ENCODE data around the gene PPT1.

GRCh38 chr1:40050863-40051262 lies 46.2 kb downstream of the PPT1 start:
- TF ChIP-seq, protein P1, sequence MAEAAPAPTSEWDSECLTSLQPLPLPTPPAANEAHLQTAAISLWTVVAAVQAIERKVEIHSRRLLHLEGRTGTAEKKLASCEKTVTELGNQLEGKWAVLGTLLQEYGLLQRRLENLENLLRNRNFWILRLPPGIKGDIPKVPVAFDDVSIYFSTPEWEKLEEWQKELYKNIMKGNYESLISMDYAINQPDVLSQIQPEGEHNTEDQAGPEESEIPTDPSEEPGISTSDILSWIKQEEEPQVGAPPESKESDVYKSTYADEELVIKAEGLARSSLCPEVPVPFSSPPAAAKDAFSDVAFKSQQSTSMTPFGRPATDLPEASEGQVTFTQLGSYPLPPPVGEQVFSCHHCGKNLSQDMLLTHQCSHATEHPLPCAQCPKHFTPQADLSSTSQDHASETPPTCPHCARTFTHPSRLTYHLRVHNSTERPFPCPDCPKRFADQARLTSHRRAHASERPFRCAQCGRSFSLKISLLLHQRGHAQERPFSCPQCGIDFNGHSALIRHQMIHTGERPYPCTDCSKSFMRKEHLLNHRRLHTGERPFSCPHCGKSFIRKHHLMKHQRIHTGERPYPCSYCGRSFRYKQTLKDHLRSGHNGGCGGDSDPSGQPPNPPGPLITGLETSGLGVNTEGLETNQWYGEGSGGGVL (tag by site-specific recombination; IDR thresholded peaks at IDR 0.05), result no peak
- TF ChIP-seq, protein P2, sequence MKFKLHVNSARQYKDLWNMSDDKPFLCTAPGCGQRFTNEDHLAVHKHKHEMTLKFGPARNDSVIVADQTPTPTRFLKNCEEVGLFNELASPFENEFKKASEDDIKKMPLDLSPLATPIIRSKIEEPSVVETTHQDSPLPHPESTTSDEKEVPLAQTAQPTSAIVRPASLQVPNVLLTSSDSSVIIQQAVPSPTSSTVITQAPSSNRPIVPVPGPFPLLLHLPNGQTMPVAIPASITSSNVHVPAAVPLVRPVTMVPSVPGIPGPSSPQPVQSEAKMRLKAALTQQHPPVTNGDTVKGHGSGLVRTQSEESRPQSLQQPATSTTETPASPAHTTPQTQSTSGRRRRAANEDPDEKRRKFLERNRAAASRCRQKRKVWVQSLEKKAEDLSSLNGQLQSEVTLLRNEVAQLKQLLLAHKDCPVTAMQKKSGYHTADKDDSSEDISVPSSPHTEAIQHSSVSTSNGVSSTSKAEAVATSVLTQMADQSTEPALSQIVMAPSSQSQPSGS (tag by site-specific recombination; IDR thresholded peaks at IDR 0.05; ENCODE audit: low read depth), result no peak
- TF ChIP-seq YY1 (tag by site-specific recombination; IDR thresholded peaks at IDR 0.05), result no peak
- TF ChIP-seq, protein P3, sequence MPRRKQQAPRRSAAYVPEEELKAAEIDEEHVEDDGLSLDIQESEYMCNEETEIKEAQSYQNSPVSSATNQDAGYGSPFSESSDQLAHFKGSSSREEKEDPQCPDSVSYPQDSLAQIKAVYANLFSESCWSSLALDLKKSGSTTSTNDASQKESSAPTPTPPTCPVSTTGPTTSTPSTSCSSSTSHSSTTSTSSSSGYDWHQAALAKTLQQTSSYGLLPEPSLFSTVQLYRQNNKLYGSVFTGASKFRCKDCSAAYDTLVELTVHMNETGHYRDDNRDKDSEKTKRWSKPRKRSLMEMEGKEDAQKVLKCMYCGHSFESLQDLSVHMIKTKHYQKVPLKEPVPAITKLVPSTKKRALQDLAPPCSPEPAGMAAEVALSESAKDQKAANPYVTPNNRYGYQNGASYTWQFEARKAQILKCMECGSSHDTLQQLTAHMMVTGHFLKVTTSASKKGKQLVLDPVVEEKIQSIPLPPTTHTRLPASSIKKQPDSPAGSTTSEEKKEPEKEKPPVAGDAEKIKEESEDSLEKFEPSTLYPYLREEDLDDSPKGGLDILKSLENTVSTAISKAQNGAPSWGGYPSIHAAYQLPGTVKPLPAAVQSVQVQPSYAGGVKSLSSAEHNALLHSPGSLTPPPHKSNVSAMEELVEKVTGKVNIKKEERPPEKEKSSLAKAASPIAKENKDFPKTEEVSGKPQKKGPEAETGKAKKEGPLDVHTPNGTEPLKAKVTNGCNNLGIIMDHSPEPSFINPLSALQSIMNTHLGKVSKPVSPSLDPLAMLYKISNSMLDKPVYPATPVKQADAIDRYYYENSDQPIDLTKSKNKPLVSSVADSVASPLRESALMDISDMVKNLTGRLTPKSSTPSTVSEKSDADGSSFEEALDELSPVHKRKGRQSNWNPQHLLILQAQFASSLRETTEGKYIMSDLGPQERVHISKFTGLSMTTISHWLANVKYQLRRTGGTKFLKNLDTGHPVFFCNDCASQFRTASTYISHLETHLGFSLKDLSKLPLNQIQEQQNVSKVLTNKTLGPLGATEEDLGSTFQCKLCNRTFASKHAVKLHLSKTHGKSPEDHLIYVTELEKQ (tag by site-specific recombination; IDR thresholded peaks at IDR 0.05; ENCODE audit: borderline replicate concordance), result no peak
- TF ChIP-seq ZNF350 (tag by site-specific recombination; IDR thresholded peaks at IDR 0.05), result no peak
- TF ChIP-seq CTCF (tag by site-specific recombination; IDR thresholded peaks at IDR 0.05), result no peak
- no peak for TF ChIP-seq ZBTB21 (tag by site-specific recombination; IDR thresholded peaks at IDR 0.05)
- TF ChIP-seq, protein P4, sequence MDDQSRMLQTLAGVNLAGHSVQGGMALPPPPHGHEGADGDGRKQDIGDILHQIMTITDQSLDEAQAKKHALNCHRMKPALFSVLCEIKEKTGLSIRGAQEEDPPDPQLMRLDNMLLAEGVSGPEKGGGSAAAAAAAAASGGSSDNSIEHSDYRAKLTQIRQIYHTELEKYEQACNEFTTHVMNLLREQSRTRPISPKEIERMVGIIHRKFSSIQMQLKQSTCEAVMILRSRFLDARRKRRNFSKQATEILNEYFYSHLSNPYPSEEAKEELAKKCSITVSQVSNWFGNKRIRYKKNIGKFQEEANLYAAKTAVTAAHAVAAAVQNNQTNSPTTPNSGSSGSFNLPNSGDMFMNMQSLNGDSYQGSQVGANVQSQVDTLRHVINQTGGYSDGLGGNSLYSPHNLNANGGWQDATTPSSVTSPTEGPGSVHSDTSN (CRISPR knock-in tag; IDR thresholded peaks at IDR 0.05), result no peak
- TF ChIP-seq, protein P5, sequence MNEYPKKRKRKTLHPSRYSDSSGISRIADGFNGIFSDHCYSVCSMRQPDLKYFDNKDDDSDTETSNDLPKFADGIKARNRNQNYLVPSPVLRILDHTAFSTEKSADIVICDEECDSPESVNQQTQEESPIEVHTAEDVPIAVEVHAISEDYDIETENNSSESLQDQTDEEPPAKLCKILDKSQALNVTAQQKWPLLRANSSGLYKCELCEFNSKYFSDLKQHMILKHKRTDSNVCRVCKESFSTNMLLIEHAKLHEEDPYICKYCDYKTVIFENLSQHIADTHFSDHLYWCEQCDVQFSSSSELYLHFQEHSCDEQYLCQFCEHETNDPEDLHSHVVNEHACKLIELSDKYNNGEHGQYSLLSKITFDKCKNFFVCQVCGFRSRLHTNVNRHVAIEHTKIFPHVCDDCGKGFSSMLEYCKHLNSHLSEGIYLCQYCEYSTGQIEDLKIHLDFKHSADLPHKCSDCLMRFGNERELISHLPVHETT (tag by site-specific recombination; IDR thresholded peaks at IDR 0.05), result no peak
- TF ChIP-seq ZNF274 (IDR thresholded peaks at IDR 0.05; ENCODE audit: low read length), result no peak
- no peak for TF ChIP-seq ZNF274 (tag by site-specific recombination; IDR thresholded peaks at IDR 0.05; ENCODE audit: borderline replicate concordance)
- no peak for TF ChIP-seq ZNF629 (tag by site-specific recombination; IDR thresholded peaks at IDR 0.05)
- TF ChIP-seq ZNF302 (tag by site-specific recombination; IDR thresholded peaks at IDR 0.05; ENCODE audit: low read depth), result no peak
- TF ChIP-seq OSR2 (tag by site-specific recombination; IDR thresholded peaks at IDR 0.05), result no peak
- TF ChIP-seq, protein P6, sequence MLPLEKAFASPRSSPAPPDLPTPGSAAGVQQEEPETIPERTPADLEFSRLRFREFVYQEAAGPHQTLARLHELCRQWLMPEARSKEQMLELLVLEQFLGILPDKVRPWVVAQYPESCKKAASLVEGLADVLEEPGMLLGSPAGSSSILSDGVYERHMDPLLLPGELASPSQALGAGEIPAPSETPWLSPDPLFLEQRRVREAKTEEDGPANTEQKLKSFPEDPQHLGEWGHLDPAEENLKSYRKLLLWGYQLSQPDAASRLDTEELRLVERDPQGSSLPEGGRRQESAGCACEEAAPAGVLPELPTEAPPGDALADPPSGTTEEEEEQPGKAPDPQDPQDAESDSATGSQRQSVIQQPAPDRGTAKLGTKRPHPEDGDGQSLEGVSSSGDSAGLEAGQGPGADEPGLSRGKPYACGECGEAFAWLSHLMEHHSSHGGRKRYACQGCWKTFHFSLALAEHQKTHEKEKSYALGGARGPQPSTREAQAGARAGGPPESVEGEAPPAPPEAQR (tag by site-specific recombination; IDR thresholded peaks at IDR 0.05), result no peak
